Measurements from ENCODE around the gene TALDO1.
A peak's percentile ranks its signal among the peaks of the same experiment; 100 is the strongest.

Gene TALDO1

DNA sequence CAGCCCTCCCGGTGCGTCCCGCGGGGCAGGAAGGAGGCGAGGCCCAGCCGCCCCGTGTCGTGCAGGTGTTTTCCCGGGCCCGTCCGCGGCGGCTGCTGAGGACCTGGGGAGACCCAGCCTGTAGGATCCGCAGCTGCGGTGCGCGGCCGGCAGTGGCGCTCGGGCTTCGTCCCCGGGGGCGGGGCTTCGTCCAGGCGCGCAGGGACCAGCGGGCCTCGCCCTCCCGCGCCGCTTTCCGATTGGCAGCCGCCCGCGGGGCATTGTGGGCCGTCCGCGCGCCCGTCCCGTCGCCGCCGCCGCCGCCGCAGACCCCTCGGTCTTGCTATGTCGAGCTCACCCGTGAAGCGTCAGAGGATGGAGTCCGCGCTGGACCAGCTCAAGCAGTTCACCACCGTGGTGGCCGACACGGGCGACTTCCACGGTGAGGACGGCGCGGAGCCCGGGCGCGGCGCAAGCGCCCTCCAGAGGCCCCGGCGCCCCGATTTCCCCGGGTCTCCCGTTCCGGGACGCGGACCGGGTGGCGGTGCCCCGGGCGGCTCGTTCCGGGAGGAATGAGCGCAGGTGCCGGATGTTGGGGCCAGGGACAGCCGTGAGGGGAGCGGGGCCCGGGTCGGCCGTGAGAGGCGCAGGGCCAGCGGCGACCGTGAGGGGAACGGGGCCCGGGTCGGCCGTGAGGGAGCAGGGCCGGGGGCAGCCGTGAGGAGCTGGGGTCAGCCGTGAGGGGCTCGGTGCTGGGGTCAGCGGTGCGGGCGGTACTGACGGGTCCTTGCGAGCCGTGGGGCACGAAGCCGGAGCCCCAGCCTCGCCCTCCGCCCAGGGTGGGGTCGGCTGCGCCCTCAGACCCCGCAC is at the start of gene TALDO1:
Gene TALDO1, plus strand, starts transcription at position 307 of the 849 bp plus-strand sequence. Its CDS starts 18 bp downstream, at position 325.
- DNase-seq (ENCODE audit: low read depth) = peak; percentile 56
- peak within 1 kb of the TSS; percentile 84 for H3K4me3 ChIP-seq (ENCODE audit: low read depth, low read length)
- in situ Hi-C loops (cut with HindIII; ENCODE audit: low sequenced_read_pairs) = no loop called here
- TF ChIP-seq, protein P1, sequence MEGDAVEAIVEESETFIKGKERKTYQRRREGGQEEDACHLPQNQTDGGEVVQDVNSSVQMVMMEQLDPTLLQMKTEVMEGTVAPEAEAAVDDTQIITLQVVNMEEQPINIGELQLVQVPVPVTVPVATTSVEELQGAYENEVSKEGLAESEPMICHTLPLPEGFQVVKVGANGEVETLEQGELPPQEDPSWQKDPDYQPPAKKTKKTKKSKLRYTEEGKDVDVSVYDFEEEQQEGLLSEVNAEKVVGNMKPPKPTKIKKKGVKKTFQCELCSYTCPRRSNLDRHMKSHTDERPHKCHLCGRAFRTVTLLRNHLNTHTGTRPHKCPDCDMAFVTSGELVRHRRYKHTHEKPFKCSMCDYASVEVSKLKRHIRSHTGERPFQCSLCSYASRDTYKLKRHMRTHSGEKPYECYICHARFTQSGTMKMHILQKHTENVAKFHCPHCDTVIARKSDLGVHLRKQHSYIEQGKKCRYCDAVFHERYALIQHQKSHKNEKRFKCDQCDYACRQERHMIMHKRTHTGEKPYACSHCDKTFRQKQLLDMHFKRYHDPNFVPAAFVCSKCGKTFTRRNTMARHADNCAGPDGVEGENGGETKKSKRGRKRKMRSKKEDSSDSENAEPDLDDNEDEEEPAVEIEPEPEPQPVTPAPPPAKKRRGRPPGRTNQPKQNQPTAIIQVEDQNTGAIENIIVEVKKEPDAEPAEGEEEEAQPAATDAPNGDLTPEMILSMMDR (IDR thresholded peaks at IDR 0.05; ENCODE audit: low read depth, low read length, missing control alignments) = peak; percentile 16

DNA sequence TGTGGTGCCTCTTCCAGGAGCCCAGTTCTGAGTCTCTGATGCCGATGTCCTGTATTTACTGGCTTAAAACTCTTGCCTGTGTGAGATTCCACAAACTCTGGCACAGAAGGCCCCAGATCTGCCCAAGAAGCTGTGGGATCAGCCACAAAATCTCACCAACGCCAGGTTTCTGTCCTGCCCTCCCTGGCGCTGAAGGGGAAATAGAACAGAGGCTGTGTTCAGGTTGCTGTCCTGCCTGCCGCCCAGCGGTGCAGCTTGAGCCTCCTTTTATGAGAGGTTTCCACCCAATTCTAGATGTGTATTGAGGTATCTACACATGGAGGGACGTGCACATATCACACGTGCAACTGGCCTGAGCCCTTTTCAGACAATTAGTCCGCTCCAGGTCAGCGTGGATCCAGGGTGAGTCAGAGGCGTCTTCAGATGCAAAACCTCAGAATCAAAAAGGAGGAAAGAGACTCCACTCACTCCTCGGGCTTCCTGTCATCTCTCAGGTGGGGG is 49.4 kb upstream of the TALDO1 start:
- TF ChIP-seq, protein P1 (IDR thresholded peaks at IDR 0.05; ENCODE audit: low read depth, low read length, missing control alignments) = no peak
- in situ Hi-C loops (cut with HindIII; ENCODE audit: low sequenced_read_pairs) = no loop called here
- DNase-seq (ENCODE audit: low read depth) = no peak
- H3K4me3 ChIP-seq (ENCODE audit: low read depth, low read length) = no peak overlapping the region

DNA sequence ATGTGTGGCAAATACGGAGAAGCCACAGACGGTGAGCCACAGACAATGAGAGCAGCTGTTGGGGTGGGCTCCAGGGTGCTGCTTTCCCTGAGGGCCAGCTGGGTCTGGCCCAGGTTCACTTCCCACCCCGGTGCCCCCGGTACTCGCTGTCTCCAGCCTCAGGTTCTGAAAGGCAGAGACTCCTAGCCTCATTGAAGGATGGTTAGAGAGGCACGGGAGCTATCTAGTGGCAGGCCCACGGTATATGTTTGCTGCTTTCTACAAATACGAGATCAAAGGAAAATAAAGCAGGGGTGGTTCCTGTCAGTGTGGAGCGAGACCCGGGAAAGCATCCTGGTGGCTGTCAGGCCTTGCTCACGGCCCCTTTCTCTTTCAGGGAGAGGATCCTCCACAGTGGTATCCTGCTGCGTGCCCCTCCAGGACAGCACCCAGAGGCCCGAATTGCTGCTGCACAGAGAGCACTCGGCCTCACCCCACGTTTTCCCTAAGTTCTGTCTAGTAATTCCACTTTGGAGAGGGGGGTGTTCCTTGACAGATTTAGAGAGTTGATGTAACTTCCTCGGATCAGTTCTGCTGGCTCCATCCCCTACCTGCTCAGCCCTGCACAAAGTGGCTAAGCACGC is 48.7 kb upstream of the TALDO1 start:
- in situ Hi-C loops (cut with HindIII; ENCODE audit: low sequenced_read_pairs) = no loop called here
- DNase-seq (ENCODE audit: low read depth) = no peak
- H3K4me3 ChIP-seq (ENCODE audit: low read depth, low read length) = no peak overlapping the region
- TF ChIP-seq, protein P1 (IDR thresholded peaks at IDR 0.05; ENCODE audit: low read depth, low read length, missing control alignments) = no peak

DNA sequence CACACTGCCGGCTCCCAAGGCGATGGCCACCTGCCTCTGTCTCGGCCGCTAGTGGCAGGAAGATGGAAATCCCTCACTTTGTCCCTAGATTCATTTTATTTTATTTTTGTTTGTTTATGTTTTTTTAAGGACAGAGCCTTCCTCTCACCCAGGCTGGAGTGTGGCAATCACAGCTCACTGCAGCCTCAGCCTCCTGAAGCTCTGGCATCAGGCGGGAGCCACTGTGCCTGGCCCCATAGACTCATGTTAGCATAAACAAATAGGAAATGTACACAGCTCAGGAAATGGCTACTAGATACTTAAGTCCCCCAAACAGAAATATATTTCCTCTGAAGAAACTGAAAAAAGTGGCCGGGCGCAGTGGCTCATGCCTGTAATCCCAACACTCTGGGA is 48.2 kb upstream of the TALDO1 start:
- DNase-seq (ENCODE audit: low read depth) = no peak
- TF ChIP-seq, protein P1 (IDR thresholded peaks at IDR 0.05; ENCODE audit: low read depth, low read length, missing control alignments) = no peak
- in situ Hi-C loops (cut with HindIII; ENCODE audit: low sequenced_read_pairs) = no loop called here
- no peak overlapping the region for H3K4me3 ChIP-seq (ENCODE audit: low read depth, low read length)

DNA sequence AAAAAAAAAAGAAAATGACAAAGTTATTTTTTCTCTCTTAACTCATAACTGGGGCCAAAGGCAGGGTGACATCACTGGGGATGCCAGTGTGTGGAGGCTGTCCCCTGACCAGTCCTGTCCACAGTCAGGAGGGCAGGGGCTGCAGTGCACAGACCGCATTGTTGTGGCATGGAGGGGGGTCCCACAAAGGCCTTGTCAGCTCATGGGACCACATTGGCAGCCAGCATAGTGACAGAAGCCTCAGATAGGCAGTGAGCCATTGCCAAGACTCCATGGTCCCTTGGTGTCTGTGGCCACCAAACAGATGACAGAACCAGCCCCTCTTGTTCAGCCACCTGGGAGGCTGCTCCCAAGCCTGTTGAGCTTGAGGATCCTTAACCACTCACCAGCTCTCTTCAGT is 47.5 kb upstream of the TALDO1 start:
- in situ Hi-C loops (cut with HindIII; ENCODE audit: low sequenced_read_pairs) = no loop called here
- no peak for DNase-seq (ENCODE audit: low read depth)
- no peak overlapping the region for H3K4me3 ChIP-seq (ENCODE audit: low read depth, low read length)
- TF ChIP-seq, protein P1 (IDR thresholded peaks at IDR 0.05; ENCODE audit: low read depth, low read length, missing control alignments) = no peak

DNA sequence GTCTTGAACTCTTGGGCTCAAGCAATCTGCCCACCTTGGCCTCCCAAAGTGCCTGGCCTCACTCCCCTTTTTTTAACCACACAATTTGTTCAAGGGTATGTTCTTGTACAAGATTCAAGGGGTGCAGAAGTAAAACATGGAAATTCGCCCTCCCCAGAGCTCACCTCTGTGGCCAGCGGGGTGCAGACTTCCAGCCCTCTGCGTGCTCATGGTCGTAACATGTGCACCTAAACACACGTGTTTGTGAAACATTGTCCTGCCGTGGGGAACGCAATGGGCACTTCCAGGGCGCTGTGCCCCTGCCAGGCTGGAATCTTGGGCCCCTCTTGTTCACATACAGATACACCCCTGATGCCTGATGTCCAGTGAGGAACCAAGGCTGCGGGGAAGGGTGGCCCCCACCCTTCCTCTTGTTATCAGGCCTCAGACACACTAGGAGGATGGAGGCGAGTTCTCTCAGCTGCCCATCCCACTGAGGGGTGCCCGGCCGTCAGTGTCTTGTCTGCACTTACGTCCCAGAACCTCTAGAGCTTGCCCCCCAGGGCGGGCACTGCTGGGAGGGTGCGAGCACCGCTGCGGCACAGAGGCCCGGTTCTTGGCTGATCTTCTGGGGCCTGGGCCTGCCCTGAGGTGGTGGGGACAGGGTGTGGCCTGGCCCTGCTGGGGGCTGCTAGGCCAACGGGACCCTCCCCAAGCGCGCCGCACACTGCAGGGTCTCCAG is 45.4 kb upstream of the TALDO1 start:
- in situ Hi-C loops (cut with HindIII; ENCODE audit: low sequenced_read_pairs) = no loop called here
- DNase-seq (ENCODE audit: low read depth) = no peak
- H3K4me3 ChIP-seq (ENCODE audit: low read depth, low read length) = no peak overlapping the region
- TF ChIP-seq, protein P1 (IDR thresholded peaks at IDR 0.05; ENCODE audit: low read depth, low read length, missing control alignments) = no peak

Data from astrocyte of the cerebellum (primary cell).